Hepatocyte (in vitro differentiated cells): ENCODE results near the gene OVAAL. TPM values are rescaled to one million over a fixed set of nuclear protein-coding genes. Genes with fewer than 3 reads are reported as not detected.

Experiments used
- DNase-seq: peaks from one replicate; pipeline ENCODE4 v3.0.0-alpha.2; 2016; ENCODE audit warnings: low spot score
- H2AFZ ChIP-seq: fragments of 200-600 bp; sonication (generic); 2 replicates; pipeline ENCODE4 v1.6.0; 2016; ENCODE audit warnings: antibody characterized with exemption, mild to moderate bottlenecking
- H3K27ac ChIP-seq: fragments of 200-600 bp; sonication (generic); 2 replicates; pipeline ENCODE4 v1.5.1; 2016; ENCODE audit warnings: mild to moderate bottlenecking
- H3K27me3 ChIP-seq: fragments of 200-600 bp; sonication (generic); 2 replicates; pipeline ENCODE4 v1.6.1; 2016
- H3K36me3 ChIP-seq: fragments of 200-600 bp; sonication (generic); replicated peaks from 2 replicates; pipeline ENCODE4 v1.5.1; 2016; ENCODE audit warnings: low read depth; ENCODE audit not compliant: insufficient read depth
- H3K4me1 ChIP-seq: fragments of 200-600 bp; sonication (generic); 2 replicates; pipeline ENCODE4 v1.5.1; 2016; ENCODE audit warnings: mild to moderate bottlenecking, moderate library complexity; ENCODE audit not compliant: insufficient read depth
- H3K4me2 ChIP-seq: fragments of 200-600 bp; sonication (generic); 2 replicates; pipeline ENCODE4 v1.6.0; 2016
- H3K4me3 ChIP-seq: fragments of 200-600 bp; sonication (generic); 2 replicates; pipeline ENCODE4 v1.5.1; 2016; ENCODE audit warnings: mild to moderate bottlenecking
- H3K79me2 ChIP-seq: fragments of 200-600 bp; sonication (generic); 2 replicates; pipeline ENCODE4 v1.6.0; 2017; ENCODE audit warnings: mild to moderate bottlenecking
- H3K9me2 ChIP-seq: fragments of 200-600 bp; sonication (generic); replicated peaks from 2 replicates; pipeline ENCODE4 v1.6.0; 2017; ENCODE audit warnings: mild to moderate bottlenecking; ENCODE audit not compliant: insufficient read depth
- H3K9me3 ChIP-seq: fragments of 200-600 bp; sonication (generic); 2 replicates; pipeline ENCODE4 v1.5.1; 2016; ENCODE audit warnings: low read depth, mild to moderate bottlenecking
- H4K20me1 ChIP-seq: fragments of 200-600 bp; sonication (generic); 2 replicates; pipeline ENCODE4 v1.6.0; 2016; ENCODE audit warnings: mild to moderate bottlenecking; ENCODE audit not compliant: insufficient read depth, poor library complexity, severe bottlenecking
- CTCF ChIP-seq: fragments of 200-600 bp; sonication (generic); IDR thresholded peaks from 2 replicates; pipeline ENCODE4 v1.5.1; 2016; ENCODE audit warnings: antibody characterized with exemption, mild to moderate bottlenecking; ENCODE audit not compliant: poor library complexity
- EZH2 ChIP-seq: fragments of 200-600 bp; sonication (generic); IDR thresholded peaks from 2 replicates; pipeline ENCODE4 v1.6.1; 2016; ENCODE audit warnings: antibody characterized with exemption, mild to moderate bottlenecking, borderline replicate concordance
- EZH2phosphoT487 ChIP-seq: fragments of 200-600 bp; sonication (generic); IDR thresholded peaks from one replicate; pipeline ENCODE4 v1.6.1; 2018; ENCODE audit warnings: antibody characterized with exemption, mild to moderate bottlenecking, low read depth, moderate library complexity; ENCODE audit not compliant: unreplicated experiment, severe bottlenecking
- WGBS: methylation state at CpG from one replicate; pipeline ENCODE4 v1.1.6; 2016; ENCODE audit warnings: low lambda C conversion rate; ENCODE audit errors: missing lambda C conversion rate; 5-methylcytosine and 5-hydroxymethylcytosine counted together
- polyA plus RNA-seq: library from polyadenylated mRNA; unstranded; fragments of >200 nt; fragmentation: Nextera tagmentation; extraction: Ambion mirVana; gene quantifications from 2 replicates; pipeline ENCODE4 v1.2.1, GENCODE V29; 2016
- total RNA-seq: library from RNA; depleted of rRNA; stranded (reverse); fragments of >200 nt; gene quantifications from 2 replicates; pipeline ENCODE4 v1.2.3, GENCODE V29; 2014

The OVAAL gene
- total RNA-seq, result not detected in 2 replicates
- not detected in 2 replicates for polyA plus RNA-seq

GRCh38 chr1:180558664-180559063, at the start of gene OVAAL:
OVAAL (plus strand) TSS chr1:180558964.
- no peaks in the 10 kb centered on the region for H3K27me3 ChIP-seq
- no peaks in the 10 kb centered on the region for H3K36me3 ChIP-seq
- no peak within 1 kb of the TSS for H3K27ac ChIP-seq
- WGBS, result 94% methylated on average over 6 of the region's 6 CpGs
- H3K4me2 ChIP-seq, result no peak within 1 kb of the TSS
- no peak for TF ChIP-seq EZH2phosphoT487
- no peak for TF ChIP-seq CTCF
- no peak for TF ChIP-seq EZH2
- H3K9me3 ChIP-seq, result no peaks in the 10 kb centered on the region
- no peaks in the 10 kb centered on the region for H3K79me2 ChIP-seq
- no peak within 1 kb of the TSS for H3K4me3 ChIP-seq
- H3K4me1 ChIP-seq, result peaks cover 21% of the 10 kb centered on the region
- H2AFZ ChIP-seq, result no peak within 1 kb of the TSS
- no peak for DNase-seq
- no peaks in the 10 kb centered on the region for H3K9me2 ChIP-seq
- H4K20me1 ChIP-seq, result no peaks in the 10 kb centered on the region

GRCh38 chr1:180510882-180511281, 47.9 kb upstream of the OVAAL start:
- 97% methylated on average over 2 of the region's 2 CpGs for WGBS
- Histone ChIP-seq H3K9me3 (no peaks in the 10 kb centered on the region), H3K79me2 (no peaks in the 10 kb centered on the region)

GRCh38 chr1:180513531-180513930, 45.2 kb upstream of the OVAAL start:
- Histone ChIP-seq H3K27ac (no peak overlapping the region), H3K4me2 (no peak overlapping the region), H3K9me3 (no peaks in the 10 kb centered on the region), H3K4me3 (no peak overlapping the region), H3K4me1 (peaks cover 8% of the 10 kb centered on the region), H4K20me1 (no peaks in the 10 kb centered on the region), H3K36me3 (no peaks in the 10 kb centered on the region), H3K79me2 (no peaks in the 10 kb centered on the region), H2AFZ (no peak overlapping the region), H3K9me2 (no peaks in the 10 kb centered on the region), H3K27me3 (no peaks in the 10 kb centered on the region)
- WGBS, result 86% methylated on average over 6 of the region's 6 CpGs
- TF ChIP-seq EZH2, result no peak
- no peak for TF ChIP-seq EZH2phosphoT487
- no peak for TF ChIP-seq CTCF
- DNase-seq, result no peak

More at GRCh38 chr1:180510882-180511281, 47.9 kb upstream of the OVAAL start:
- Histone ChIP-seq H3K4me1 (no peaks in the 10 kb centered on the region), H2AFZ (no peak overlapping the region), H3K36me3 (no peaks in the 10 kb centered on the region), H3K4me2 (no peak overlapping the region), H3K27ac (no peak overlapping the region), H3K4me3 (no peak overlapping the region), H4K20me1 (no peaks in the 10 kb centered on the region), H3K27me3 (no peaks in the 10 kb centered on the region), H3K9me2 (no peaks in the 10 kb centered on the region)
- no peak for TF ChIP-seq EZH2phosphoT487
- no peak for TF ChIP-seq EZH2
- no peak for TF ChIP-seq CTCF
- no peak for DNase-seq

GRCh38 chr1:180515364-180515763, 43.4 kb upstream of the OVAAL start:
- 17% methylated on average over 3 of the region's 3 CpGs for WGBS
- peaks cover 8% of the 10 kb centered on the region for H3K4me1 ChIP-seq
- H3K4me3 ChIP-seq, result no peak overlapping the region
- no peaks in the 10 kb centered on the region for H3K36me3 ChIP-seq
- no peak overlapping the region for H3K27ac ChIP-seq
- H3K9me2 ChIP-seq, result no peaks in the 10 kb centered on the region
- TF ChIP-seq EZH2phosphoT487, result no peak
- no peak for TF ChIP-seq CTCF
- no peak for TF ChIP-seq EZH2
- H3K79me2 ChIP-seq, result no peaks in the 10 kb centered on the region
- H3K9me3 ChIP-seq, result no peaks in the 10 kb centered on the region
- no peak for DNase-seq
- H2AFZ ChIP-seq, result peak overlapping the region; percentile 17
- no peaks in the 10 kb centered on the region for H3K27me3 ChIP-seq
- no peaks in the 10 kb centered on the region for H4K20me1 ChIP-seq
- H3K4me2 ChIP-seq, result no peak overlapping the region
